ENCODE results near the gene HACD1.

HACD1 gene, protein sequence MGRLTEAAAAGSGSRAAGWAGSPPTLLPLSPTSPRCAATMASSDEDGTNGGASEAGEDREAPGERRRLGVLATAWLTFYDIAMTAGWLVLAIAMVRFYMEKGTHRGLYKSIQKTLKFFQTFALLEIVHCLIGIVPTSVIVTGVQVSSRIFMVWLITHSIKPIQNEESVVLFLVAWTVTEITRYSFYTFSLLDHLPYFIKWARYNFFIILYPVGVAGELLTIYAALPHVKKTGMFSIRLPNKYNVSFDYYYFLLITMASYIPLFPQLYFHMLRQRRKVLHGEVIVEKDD

DNA sequence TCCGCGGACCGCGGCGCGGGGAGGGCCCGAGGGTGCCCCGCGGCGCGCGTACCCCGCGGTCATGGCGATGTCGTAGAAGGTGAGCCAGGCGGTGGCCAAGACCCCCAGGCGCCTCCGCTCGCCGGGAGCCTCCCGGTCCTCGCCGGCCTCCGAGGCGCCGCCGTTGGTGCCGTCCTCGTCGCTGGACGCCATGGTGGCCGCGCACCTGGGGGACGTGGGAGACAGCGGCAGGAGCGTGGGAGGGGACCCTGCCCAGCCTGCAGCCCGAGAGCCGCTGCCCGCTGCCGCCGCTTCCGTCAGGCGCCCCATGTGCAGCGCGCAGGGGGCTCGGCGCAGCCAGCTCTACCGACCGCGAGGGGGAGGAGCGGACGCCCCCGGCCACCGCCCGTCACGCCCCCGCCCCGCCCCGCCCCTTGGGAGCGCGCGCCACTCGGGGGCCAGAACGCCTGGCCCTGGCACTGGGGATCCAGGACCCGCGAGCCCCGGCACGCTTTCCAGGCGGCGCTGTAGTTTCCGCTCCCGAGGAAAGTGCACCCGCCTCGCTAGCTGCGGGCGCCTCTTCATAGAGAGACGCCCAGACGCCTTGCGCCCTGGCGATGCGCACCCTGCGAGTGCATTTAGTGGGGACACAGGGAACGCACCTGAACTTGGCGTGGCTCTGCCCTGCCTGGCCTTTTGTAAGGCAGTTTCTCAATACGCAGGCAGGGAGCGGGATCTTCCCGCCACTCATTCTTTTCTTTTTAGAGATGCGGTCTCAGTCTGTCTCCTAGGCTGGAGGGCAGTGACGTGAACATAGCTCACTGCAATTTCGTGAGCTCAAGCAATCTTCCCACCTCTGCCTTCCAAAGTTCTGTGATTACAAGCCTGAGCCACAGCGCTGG, at the start of gene HACD1:
Gene HACD1, minus strand, starts transcription at position 344 of the 881 bp plus-strand sequence. Its CDS starts 35 bp downstream, at position 309.
- peak within 1 kb of the TSS; percentile 70 for H3K4me3 ChIP-seq
- peak; percentile 77 to 90 for DNase-seq (ENCODE audit: low spot score in 2 of 2)
- no peaks in the 10 kb centered on the region for H3K9me3 ChIP-seq
- no peaks in the 10 kb centered on the region for H3K27me3 ChIP-seq (ENCODE audit: low read depth)
- peaks cover 6% of the 10 kb centered on the region; the same call in 1 of the 2 replicates for H3K36me3 ChIP-seq (replicated peaks)
- in situ Hi-C loops (cut with MboI; ENCODE audit: low sequenced_read_pairs): loop anchor here (25.0 kb wide), 1 partner anchor 520 kb away; the partner anchor contains the start of gene CACNB2
- peaks cover 2% of the 10 kb centered on the region; the same call in 1 of the 2 replicates for H3K4me1 ChIP-seq

- H3K36me3 ChIP-seq (replicated peaks): no peaks in the 10 kb centered on the region
- no peaks in the 10 kb centered on the region for H3K27me3 ChIP-seq (ENCODE audit: low read depth)
- peaks cover 7% of the 10 kb centered on the region for H3K4me1 ChIP-seq
- H3K9me3 ChIP-seq: no peaks in the 10 kb centered on the region
- no peak overlapping the region for H3K4me3 ChIP-seq
- no peak for DNase-seq (ENCODE audit: low spot score in 2 of 2)
- in situ Hi-C loops (cut with MboI; ENCODE audit: low sequenced_read_pairs): no loop called here
Measured at GRCh38 chr10:17665747-17666146, 48.6 kb upstream of the HACD1 start.

- no peaks in the 10 kb centered on the region for H3K36me3 ChIP-seq (replicated peaks)
- H3K4me1 ChIP-seq: peaks cover 14% of the 10 kb centered on the region
- no peak for DNase-seq (ENCODE audit: low spot score in 2 of 2)
- no peaks in the 10 kb centered on the region for H3K27me3 ChIP-seq (ENCODE audit: low read depth)
- no peak overlapping the region for H3K4me3 ChIP-seq
- in situ Hi-C loops (cut with MboI; ENCODE audit: low sequenced_read_pairs): no loop called here
- no peaks in the 10 kb centered on the region for H3K9me3 ChIP-seq
Measured at GRCh38 chr10:17663450-17663849, 46.3 kb upstream of the HACD1 start.

GRCh38 chr10:17662193-17663138, 45.3 kb upstream of the HACD1 start:
- H3K9me3 ChIP-seq: no peaks in the 10 kb centered on the region
- DNase-seq (ENCODE audit: low spot score in 2 of 2): no peak
- in situ Hi-C loops (cut with MboI; ENCODE audit: low sequenced_read_pairs): no loop called here
- peaks cover 18% of the 10 kb centered on the region for H3K4me1 ChIP-seq
- no peaks in the 10 kb centered on the region for H3K27me3 ChIP-seq (ENCODE audit: low read depth)
- H3K4me3 ChIP-seq: no peak overlapping the region
- no peaks in the 10 kb centered on the region for H3K36me3 ChIP-seq (replicated peaks)

- no peak overlapping the region for H3K4me3 ChIP-seq
- DNase-seq (ENCODE audit: low spot score in 2 of 2): no peak
- no peaks in the 10 kb centered on the region for H3K27me3 ChIP-seq (ENCODE audit: low read depth)
- peaks cover 18% of the 10 kb centered on the region for H3K4me1 ChIP-seq
- no peaks in the 10 kb centered on the region for H3K9me3 ChIP-seq
- H3K36me3 ChIP-seq (replicated peaks): 0 out of 2 replicates have a peak, but pooled peaks cover 2% of the 10 kb centered on the region
- in situ Hi-C loops (cut with MboI; ENCODE audit: low sequenced_read_pairs): no loop called here
Measured at GRCh38 chr10:17661510-17661909, 44.3 kb upstream of the HACD1 start.

GRCh38 chr10:17660921-17661320, 43.7 kb upstream of the HACD1 start:
- H3K36me3 ChIP-seq (replicated peaks): 0 out of 2 replicates have a peak, but pooled peaks cover 2% of the 10 kb centered on the region
- H3K9me3 ChIP-seq: no peaks in the 10 kb centered on the region
- no peaks in the 10 kb centered on the region for H3K27me3 ChIP-seq (ENCODE audit: low read depth)
- H3K4me3 ChIP-seq: no peak overlapping the region
- in situ Hi-C loops (cut with MboI; ENCODE audit: low sequenced_read_pairs): no loop called here
- peaks cover 18% of the 10 kb centered on the region for H3K4me1 ChIP-seq
- no peak for DNase-seq (ENCODE audit: low spot score in 2 of 2)

GRCh38 chr10:17659365-17659764, 42.2 kb upstream of the HACD1 start:
- Histone ChIP-seq H3K36me3 (replicated peaks) (0 out of 2 replicates have a peak, but pooled peaks cover 2% of the 10 kb centered on the region), H3K27me3 (ENCODE audit: low read depth) (no peaks in the 10 kb centered on the region), H3K9me3 (no peaks in the 10 kb centered on the region), H3K4me3 (no peak overlapping the region), H3K4me1 (peaks cover 18% of the 10 kb centered on the region)
- in situ Hi-C loops (cut with MboI; ENCODE audit: low sequenced_read_pairs): no loop called here
- DNase-seq (ENCODE audit: low spot score in 2 of 2): no peak

DNA sequence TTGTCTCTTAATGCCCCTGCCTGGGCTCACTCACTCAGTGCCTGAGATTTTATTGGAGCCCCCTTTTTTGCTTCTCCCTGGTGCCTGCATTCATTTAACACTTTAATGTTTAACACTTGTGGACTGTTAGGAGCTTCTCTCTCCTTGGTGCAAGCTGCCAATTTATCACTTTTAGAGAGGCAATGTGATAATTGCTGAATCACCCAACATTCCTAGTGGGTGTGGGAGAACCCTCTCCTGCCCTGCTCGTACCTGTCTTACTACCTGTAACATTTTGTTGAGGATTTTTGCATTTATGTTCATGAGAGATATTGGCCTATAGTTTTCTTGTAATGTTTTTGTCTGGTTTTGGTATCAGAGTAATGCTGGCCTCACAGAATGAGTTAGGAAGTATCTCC, 39.9 kb upstream of the HACD1 start:
- Histone ChIP-seq H3K36me3 (replicated peaks) (peaks cover 12% of the 10 kb centered on the region; the same call in 1 of the 2 replicates), H3K4me3 (no peak overlapping the region), H3K9me3 (peaks cover 5% of the 10 kb centered on the region; the same call in 1 of the 2 replicates), H3K4me1 (peaks cover 28% of the 10 kb centered on the region), H3K27me3 (ENCODE audit: low read depth) (no peaks in the 10 kb centered on the region)
- in situ Hi-C loops (cut with MboI; ENCODE audit: low sequenced_read_pairs): no loop called here
- DNase-seq (ENCODE audit: low spot score in 2 of 2): no peak

- Histone ChIP-seq H3K27me3 (ENCODE audit: low read depth) (no peaks in the 10 kb centered on the region), H3K4me1 (peaks cover 33% of the 10 kb centered on the region), H3K4me3 (no peak overlapping the region), H3K9me3 (peaks cover 5% of the 10 kb centered on the region; the same call in 1 of the 2 replicates), H3K36me3 (replicated peaks) (peaks cover 12% of the 10 kb centered on the region; the same call in 1 of the 2 replicates)
- no peak for DNase-seq (ENCODE audit: low spot score in 2 of 2)
- in situ Hi-C loops (cut with MboI; ENCODE audit: low sequenced_read_pairs): no loop called here
Measured at GRCh38 chr10:17655567-17656146, 38.5 kb upstream of the HACD1 start.

DNA sequence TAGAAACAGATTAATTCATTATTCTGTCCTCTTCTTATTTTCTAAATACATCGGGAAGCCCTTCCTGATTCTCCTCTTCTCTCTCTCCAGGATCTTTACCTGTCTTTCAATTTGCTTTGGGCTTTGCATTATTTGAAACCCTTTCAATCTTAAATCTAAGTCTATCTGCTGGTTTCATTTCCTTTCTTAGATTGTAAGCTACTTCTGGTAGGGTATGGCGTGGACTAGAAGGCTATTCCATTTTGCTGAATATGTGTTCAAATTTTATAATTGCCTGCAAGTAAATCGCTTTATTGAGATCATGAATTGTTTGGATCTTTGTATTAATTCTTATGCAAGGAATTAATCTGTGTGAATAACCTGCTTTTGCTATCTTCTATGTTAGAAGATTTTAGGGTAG, 37.8 kb upstream of the HACD1 start:
- Histone ChIP-seq H3K4me3 (no peak overlapping the region), H3K27me3 (ENCODE audit: low read depth) (no peaks in the 10 kb centered on the region), H3K4me1 (peaks cover 33% of the 10 kb centered on the region), H3K9me3 (peaks cover 5% of the 10 kb centered on the region; the same call in 1 of the 2 replicates), H3K36me3 (replicated peaks) (peaks cover 12% of the 10 kb centered on the region; the same call in 1 of the 2 replicates)
- no peak for DNase-seq (ENCODE audit: low spot score in 2 of 2)
- in situ Hi-C loops (cut with MboI; ENCODE audit: low sequenced_read_pairs): no loop called here

DNA sequence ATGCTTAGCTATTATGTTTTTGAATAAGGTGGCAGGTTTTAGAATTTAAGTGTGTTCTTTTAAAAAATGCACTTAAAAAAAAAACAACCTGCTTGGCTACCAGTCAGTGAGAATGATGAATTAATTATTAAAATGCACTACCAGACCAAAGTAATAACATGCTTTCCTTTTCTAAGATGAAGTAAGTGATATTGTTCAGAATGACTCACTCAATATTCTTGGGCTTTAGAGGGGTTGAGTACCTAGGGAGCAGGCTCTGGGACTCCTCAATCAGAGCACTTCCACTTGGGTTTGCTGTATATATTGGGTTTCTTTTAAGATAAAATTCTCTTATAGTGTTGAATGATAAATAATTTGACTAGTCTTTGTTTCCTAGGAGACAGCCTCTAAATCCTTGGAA, 35.4 kb upstream of the HACD1 start:
- Histone ChIP-seq H3K4me3 (no peak overlapping the region), H3K27me3 (ENCODE audit: low read depth) (no peaks in the 10 kb centered on the region), H3K36me3 (replicated peaks) (peaks cover 12% of the 10 kb centered on the region; the same call in 1 of the 2 replicates), H3K4me1 (peaks cover 22% of the 10 kb centered on the region), H3K9me3 (peaks cover 5% of the 10 kb centered on the region; the same call in 1 of the 2 replicates)
- no peak for DNase-seq (ENCODE audit: low spot score in 2 of 2)
- in situ Hi-C loops (cut with MboI; ENCODE audit: low sequenced_read_pairs): no loop called here

DNA sequence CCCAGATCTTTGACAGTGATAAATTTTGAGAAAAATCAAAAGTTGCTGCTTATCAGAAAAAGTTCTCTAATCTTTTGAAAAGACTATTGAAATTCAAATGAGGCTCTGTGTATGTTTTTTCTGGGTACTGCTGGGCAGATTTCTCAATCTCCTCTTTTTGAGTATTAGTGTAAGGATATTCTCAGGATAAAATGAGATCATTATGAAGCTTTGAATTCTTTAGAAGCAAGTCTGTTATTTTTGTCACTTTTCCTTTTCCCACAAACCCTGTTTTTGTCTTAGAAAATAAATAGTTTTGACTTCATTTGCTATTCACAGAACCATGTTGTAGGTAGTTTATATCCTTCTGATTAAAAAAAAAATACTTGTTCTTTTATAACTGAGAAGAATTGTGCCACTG, 34.7 kb upstream of the HACD1 start:
- in situ Hi-C loops (cut with MboI; ENCODE audit: low sequenced_read_pairs): no loop called here
- no peaks in the 10 kb centered on the region for H3K27me3 ChIP-seq (ENCODE audit: low read depth)
- H3K4me3 ChIP-seq: no peak overlapping the region
- peaks cover 5% of the 10 kb centered on the region; the same call in 1 of the 2 replicates for H3K9me3 ChIP-seq
- peak in 1 of 2 experiments; percentile 24 for DNase-seq (ENCODE audit: low spot score in 2 of 2)
- peaks cover 9% of the 10 kb centered on the region; the same call in 1 of the 2 replicates for H3K36me3 ChIP-seq (replicated peaks)
- H3K4me1 ChIP-seq: peaks cover 22% of the 10 kb centered on the region

All from HAP-1 (cell line).